NCI-H69 (cell line): Measurements from ENCODE around the gene SGO2.
"Not testable (repeated sequence)": the region's sequence is repeated elsewhere in the genome, so short reads cannot be mapped to it uniquely, and the experiment has no call there.

ENCODE experiments used
- DNase-seq: peaks from one replicate; lab custom pipeline; 2025; lab: John Stamatoyannopoulos, UW

SGO2 gene

DNA sequence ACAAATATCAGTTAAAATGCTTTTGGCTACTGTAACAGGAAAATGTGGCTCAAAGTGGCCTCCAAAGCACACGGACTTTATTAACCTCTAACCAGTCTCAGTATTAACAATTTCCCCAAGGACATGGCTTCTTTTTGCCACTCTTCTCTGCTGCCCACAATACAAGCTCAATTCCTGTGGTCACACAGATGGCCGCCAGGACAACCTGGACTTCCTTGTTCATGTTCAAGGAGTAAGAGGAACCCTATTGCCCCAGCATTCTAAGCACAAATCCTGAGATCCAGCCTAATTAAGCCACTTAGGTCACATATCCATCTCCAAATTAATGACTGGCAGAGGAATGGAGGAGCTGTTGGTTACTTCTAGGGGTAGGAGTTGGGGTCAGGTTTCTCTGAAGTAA lies 98.0 kb downstream of the SGO2 start:
- no peak for DNase-seq

- DNase-seq, result no peak
Measured at GRCh38 chr2:200624658-200625057, 98.7 kb downstream of the SGO2 start.

- no peak for DNase-seq
Measured at GRCh38 chr2:200625282-200625681, 99.3 kb downstream of the SGO2 start.

DNA sequence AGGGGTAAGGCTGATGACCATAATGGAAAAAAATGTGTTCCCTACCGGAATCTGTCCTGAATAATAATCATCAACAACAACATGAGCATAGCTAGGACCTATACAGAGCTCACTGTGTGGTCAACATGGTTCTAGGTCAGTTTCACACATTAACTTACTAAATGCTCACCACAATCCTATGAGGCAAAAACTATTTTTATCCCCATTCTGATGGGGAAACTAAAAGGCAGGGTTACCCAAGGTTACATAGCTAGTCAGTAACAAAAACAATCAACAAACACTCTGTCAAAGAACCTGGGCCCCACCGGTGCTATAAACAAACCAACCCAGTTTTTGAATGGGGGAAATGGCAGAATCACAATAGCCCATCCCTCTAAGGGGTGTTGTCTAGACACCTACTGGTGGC lies 100.0 kb downstream of the SGO2 start:
- no peak for DNase-seq

DNA sequence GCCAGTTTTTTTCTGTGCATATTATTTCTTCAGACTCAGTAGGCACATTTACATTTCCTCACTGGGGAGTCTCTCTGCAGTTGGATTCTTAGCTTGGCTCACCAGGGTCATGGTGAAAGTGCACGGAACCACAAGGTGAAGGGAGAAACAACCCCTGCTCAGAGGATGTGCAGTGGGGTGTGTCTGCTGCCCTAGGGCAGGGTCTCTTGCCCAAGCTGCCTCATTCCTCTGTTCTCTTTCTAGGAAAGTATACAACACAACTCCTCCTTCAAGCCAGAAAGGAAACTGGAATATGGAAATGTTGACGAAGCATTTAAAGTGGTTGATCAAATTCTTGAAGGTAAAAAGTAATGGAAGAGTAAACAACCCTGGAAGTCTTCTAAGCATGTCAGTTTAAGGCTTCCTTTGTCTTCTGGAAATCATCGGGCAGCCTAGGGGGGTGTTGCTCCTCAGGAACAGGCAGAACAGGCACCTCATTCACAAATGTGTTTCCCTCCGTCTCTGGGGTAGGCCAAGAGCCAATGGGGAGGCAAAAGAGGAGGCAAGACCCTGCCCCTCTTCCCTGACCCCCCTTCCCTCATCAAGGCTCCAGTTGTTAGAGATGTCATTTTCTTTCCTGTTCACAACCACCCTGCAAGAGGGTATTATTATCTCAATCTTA lies 101.2 kb downstream of the SGO2 start:
- DNase-seq, result no peak

DNA sequence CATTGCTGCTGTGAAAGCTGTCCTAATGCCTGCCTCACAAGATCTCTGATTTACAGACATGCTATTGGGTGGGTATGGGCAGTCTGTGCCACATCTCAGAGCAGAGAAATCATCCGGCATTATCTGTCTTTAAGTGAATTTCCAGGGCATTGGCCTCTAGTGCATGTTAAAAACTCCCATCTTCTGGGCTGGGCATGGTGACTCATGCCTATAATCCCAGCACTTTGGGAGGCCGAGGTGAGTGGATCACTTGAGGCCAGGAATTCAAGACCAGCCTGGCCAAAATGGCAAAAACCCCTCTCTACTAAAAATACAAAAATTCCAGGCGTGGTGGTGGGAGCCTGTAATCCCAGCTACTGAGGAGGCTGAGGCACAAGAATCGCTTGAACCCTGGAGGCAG lies 102.5 kb downstream of the SGO2 start:
- DNase-seq, result not testable (repeated sequence)

DNA sequence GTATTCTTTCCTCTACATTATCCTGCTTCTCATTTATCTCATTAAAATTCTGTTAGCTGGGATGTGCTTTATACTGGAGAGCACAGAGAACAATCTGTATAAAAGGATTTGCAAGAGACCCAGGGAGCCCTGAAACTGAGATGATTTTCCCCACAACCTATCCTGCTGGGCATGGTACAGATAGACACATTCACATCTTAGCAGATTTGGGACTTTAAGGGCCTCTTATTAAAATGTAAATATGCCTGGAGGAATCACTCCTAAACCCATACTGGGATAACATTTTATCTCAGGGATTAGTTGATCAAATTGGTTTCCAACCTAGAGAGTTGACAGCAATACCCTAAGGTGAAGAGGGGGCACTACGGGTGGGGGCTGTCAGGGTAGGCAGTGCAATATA lies 105.3 kb downstream of the SGO2 start:
- DNase-seq, result no peak
